Subcutaneous preadipocyte (primary cell): Measurements from ENCODE around the gene CCL1. TPM values are rescaled to one million over a fixed set of nuclear protein-coding genes. Genes with fewer than 3 reads are reported as not detected.

Experiments
- total RNA-seq: library from RNA; depleted of rRNA; stranded (reverse); fragments of >200 nt; gene quantifications from 2 replicates; pipeline ENCODE4 v1.2.3, GENCODE V29; 2012

Gene CCL1
- not detected in 2 replicates for total RNA-seq

GRCh38 chr17:34363183-34363661, at the start of gene CCL1:
TSS of gene CCL1 (minus strand) at chr17:34363233. CDS start at chr17:34363161, 72 bp downstream.

GRCh38 chr17:34356194-34356593, 6.8 kb downstream of the CCL1 start, which contains the start of gene CCL13:
TSS of gene CCL13 (plus strand) at chr17:34356480. CDS start at chr17:34356527, 47 bp downstream.

GRCh38 chr17:34319039-34319483, 44.0 kb downstream of the CCL1 start, which contains the start of gene CCL8:
TSS of gene CCL8 (plus strand) at chr17:34319435. CDS start at chr17:34319502, 67 bp downstream.

Other genes with a start within 250 kb of the CCL1 start
- gene CCL2, start 107.9 kb downstream of the CCL1 start, total RNA-seq: 6.1 and 30.5 TPM in 2 replicates
- gene CCL7, start 93.0 kb downstream of the CCL1 start, total RNA-seq: 0.39 and 2.2 TPM in 2 replicates
- not detected in 2 replicates for gene CCL11, start 77.5 kb downstream of the CCL1 start, total RNA-seq
- not detected in 2 replicates for gene CCL8, start 43.8 kb downstream of the CCL1 start, total RNA-seq
- gene CCL13, start 6.8 kb downstream of the CCL1 start, total RNA-seq: not detected in 2 replicates
- gene TMEM132E, start 216.3 kb upstream of the CCL1 start, total RNA-seq: not detected in 2 replicates